ENCODE results near the gene HSPG2. TPM values are rescaled to one million over a fixed set of nuclear protein-coding genes. Genes with fewer than 3 reads are reported as not detected.

The HSPG2 gene
- total RNA-seq, 1 donor from 2014 or later, result 746 TPM

DNA sequence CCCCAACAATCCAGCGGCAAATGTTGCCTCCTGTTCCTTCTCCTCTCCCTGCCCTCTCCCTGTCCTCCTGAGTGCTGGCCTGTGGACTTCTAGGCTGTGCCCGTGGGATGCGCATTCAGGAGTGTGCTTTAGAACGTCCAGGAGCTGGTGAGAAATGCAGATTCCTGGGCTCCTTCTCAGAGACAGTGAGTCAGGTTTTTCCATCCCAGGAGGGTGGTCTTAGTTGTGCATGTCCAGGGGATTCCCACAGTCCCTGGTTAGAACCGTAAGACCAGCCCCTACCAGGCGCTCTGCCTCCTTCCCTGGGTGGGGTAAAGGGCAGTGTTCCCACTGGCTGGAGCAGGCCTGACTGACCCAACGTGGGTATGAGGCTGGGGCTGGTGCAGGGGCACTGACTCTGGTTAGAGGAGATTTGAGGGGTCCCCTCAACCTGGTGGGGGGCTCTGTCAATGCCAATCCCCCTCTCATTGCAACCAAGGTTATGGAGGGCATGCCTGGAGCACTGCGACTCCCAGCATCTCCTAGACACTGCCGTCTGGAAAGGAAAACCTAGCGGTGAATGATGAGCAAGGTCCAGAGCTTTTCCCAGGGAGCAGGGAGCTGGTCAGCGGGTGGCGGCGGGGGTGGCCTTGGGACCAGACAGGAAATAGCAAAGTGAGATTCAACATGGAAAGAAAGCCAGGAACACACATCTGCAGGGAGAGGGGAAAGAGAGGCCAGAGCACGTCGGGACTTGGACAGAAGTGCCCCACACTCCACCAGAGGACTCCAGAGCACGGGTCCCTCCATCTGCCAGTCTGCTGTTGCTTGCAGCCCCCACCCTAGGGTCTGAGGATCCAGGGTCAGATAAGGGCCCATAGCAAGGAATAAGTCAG, 38.5 kb downstream of the HSPG2 start:
- DNase-seq (ENCODE audit: low spot score), result no peak

DNA sequence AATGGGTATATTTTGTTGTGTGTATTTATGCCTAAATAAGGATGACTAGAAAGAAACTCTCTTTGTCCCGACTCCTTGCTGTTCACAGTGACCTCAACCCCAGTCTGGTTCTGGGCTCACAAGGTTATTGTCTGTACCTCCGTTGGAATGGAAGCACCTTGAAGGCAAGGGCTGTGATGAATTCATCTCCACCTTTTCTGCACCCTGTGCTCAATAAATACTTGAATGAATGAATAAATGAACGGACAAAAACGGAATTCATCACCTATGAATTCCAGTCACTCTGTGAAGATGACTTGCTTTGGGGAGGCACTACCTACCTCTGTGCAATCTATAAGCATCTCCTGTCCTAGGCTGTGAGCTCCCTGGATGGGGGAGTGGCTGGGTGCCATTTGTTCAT, 39.3 kb downstream of the HSPG2 start:
- no peak for DNase-seq (ENCODE audit: low spot score)

DNA sequence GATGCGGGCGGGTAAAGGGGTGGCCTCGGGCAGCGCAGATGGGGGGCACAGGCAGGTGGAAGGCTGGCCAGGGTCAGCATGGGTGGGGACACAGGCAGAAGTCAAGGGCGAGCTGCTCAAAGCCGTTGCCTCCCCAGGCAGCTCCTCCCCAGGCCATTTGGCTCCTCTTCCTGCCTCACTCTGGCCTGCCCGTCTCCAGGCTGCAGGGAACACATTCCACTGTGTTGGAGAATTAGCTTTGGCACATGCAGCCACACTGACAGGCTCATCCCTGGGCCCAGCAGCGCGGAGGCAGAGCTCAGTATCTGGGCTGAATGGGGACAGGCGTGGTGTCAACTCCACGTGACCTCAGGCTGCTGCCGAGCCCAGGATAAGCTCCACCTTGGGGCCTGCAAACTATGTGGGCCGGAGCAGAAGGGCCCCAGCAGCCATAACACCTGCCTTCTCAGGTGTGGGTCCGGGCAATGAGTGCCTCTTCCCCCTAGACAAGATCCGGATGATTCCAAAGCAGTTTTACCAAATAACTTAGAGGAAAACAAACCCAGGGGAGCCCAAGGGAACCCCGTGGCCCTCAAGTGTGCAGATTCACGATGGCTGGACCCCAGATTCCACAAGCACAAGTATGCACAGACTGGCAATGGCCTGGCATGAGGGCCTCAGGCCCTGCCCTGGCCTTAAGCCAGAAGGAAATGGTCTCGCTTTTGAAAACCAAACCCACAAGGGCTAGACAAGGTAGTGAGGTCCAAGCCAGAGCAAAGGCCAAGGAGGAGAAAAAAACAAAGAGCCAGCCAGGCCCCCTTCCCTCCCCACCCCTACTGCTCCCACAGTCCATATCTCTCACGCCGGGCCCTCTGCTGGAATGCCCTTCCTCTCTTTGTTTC, 40.2 kb downstream of the HSPG2 start:
- DNase-seq (ENCODE audit: low spot score), result peak; percentile 79

DNA sequence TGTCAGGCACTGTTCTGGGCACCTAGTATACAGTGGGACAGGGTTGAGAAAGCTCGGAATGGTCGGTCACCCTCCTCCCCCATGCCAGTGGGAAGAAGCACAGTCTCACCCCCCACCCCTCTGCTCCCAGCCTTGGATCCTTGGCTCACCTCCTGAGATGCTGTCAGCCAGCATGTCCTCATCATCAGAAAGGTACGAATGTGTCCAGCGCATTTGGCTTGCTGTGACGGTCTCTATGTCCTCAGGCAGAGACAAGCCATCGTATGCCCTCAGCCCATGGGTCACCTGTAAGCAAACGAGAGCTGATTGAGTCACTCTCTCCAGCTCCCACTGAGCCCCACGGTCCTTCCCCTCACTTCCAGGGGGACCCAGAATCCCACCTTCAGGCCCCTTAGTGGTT, 41.1 kb downstream of the HSPG2 start:
- DNase-seq (ENCODE audit: low spot score), result no peak

DNA sequence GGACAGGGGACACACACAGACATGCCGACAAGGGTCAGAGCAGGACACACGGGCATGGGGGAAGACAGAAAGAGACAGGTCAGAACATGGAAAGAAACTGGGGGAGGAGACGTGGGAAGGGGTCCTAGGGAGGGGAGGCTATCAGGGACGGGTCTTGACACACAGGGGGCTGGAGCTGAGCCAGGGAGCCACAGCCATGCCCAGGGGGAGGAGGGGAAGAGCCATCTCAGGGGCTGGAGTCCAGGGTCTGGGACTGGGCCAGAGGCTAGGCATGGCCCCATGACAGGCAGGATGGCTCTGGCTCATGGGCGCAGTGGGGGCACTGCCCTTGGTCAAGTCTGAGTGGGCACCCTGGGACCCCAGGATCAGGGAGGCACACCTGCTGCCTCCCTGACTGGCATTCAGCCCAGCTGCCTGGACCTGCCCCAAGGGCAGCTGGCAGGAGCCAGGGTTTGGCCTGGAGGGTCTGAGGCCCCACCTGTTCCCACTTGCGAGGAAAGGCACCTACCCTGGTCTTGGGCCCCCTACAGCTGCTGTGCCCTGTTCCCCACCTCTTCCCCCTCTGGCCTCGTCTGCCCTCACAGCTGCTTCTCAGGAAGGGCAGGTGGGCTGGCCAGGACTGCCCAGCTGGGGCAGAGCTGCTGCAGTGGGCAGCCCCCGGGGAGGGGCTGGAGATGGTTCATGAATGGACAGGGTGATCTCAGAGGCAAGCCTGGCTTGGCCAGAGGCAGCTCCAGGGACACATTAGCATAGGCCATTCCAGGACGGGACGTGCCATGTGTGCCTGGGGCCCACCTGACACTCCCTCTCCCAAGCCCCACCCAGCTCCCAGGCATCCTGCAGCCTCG, 42.9 kb downstream of the HSPG2 start:
- no peak for DNase-seq (ENCODE audit: low spot score)

DNA sequence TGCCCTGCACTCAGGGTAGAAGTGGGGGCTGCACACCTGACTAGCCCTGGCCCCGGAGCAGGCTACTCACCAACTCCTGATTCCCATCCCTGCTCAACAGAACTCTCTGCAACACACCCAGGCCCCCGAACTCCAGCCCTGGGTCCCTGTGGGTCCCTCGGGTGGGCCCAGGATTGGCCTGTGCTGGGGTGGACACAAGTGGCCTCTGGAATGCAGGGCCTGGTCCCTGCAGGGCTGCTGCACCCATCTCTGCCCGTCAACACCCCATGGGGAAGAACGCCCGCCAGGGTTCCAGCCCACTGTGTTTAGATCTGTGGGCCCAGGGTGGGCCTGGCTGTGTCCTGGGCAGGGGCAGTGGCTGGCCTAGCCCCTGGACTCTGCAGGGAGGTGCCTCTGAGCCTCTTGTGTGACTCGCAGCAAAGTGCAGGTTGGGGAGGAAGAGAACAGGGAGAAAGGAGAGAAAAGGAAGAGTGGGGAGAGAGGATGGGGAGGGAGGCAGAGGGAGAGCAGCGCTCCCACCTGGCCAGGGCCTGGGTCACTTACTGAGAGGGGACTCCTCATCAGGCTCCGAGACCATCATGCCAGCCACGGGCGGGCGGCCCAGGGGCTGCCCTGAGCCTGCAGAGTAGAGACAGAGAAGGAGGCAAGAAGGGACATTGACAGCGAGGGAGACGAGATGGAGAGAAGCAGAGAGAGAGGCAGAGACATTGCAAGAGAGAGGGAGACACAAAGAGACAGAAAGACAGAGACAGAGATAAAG, 43.9 kb downstream of the HSPG2 start:
- DNase-seq (ENCODE audit: low spot score), result no peak

DNA sequence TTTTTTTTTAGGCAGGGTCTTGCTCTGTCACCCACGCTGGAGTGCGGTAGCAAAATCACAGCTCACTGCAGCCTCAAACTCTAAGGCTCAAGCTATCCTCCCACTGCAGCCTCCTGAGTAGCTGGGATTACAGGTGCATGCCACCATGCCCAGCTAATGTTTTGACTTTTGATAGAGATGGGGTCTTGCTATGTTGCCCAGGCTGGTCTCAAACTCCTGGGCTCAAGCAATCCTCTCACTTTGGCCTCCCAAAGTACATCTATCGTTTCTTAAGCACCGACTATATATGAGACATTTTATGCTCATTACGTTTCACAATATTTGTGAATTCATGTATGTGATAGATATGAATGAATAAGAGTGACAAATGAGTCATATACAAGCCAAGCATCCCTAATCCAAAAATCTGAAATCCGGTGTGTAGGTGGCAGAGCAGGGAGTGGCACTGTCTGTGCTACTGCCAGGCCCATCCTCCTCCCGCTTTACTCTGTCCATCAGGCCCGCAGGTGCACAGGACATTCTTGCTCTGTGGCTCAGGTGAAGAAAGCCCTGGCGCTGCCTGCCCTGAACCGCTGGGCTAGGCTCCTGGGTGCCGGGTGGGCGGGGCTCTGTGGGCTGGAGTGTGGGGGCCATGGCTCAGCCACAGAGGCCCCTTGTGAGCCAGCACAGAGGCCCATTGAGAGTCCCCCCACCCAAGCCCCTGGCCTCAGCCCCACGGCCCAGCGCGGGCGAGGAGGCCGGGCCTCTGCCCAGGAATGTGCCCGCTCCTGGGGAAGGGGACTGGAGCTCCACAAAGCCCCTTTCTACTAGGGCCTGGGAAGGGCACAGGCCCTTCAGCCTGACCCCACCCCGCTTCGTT, 45.3 kb downstream of the HSPG2 start:
- no peak for DNase-seq (ENCODE audit: low spot score)

DNA sequence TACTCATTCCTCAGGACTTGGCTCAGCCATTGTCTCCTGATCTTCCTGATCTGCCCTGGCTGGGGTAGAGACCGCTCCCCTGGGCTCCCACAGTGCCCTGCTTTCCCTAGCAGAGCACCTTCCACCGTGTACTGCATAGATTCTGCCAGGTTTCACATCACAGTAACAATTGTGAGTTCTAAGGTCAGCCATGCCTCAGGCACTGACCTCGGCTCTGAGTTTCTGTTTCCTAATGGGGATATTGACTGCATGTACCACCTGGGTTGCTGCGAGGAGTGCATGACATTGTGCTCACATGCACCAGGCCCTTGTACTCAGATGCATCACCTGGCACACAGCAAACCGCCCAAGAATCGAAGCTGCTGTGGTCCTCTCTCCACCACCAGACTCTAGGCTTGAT, 46.0 kb downstream of the HSPG2 start:
- DNase-seq (ENCODE audit: low spot score), result peak; percentile 70

DNA sequence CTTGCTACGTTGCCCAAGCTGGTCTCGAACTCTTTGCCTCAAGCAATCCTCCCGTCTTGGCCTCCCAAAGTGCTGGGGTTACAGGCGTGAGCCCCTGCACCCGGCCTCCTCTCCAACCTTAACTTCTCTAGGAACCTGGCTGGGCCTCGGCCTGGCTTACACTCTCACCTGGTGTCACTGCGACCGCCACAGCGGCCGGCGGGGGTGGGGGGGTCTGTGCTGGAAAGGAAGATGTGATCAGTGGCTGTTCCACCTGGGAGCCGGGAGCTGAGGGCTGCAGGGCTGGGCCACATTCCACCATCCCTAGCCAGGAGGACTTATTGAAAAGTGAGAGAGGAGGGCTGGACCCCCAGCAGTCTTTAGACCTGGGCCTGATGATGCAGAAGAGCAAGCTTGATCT, 48.6 kb downstream of the HSPG2 start:
- no peak for DNase-seq (ENCODE audit: low spot score)

DNA sequence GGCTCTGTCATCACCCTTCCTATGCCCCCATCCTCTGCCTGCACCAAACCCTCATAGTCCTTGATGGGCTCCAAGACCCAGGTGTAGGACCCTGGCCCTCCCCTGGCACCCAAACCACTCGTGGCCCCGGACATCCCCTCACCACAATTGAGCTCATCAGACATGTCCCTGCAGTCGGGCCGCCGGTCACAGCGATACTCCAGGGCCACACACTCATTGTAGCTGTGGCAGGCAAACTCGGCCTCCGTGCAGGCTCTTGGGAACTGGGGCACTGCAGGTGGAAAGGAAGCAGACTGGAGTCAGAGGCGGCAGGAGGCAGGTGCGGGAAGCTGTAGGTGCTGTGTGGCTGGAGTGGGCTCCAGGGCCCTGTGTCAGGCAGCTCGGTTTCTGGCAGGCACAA, 49.3 kb downstream of the HSPG2 start:
- DNase-seq (ENCODE audit: low spot score), result no peak

DNA sequence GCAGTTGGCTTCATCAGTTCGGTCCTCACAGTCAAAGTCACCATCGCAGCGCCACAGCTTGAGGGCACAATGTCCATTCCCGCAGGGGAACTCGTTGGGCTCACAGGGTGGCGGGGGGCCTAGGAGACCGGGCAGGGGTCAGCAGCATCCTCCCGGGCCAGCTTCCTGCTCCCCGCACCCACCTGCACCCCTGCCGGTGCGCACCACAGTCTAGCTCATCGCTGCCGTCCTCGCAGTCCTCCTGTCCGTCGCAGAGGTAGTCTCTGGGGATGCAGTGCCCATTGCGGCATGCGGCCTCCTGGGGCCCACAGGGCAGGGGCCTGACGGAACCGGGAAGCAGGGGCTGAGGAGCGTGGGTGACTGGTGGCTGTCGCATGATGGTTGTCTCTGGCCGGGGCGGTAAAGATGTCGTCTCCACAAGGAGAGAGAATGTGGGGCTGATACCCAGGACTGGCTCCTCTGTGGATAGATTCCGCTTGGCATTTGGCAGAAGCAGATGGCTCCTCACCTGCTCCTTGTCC, 49.8 kb downstream of the HSPG2 start:
- DNase-seq (ENCODE audit: low spot score), result no peak

DNA sequence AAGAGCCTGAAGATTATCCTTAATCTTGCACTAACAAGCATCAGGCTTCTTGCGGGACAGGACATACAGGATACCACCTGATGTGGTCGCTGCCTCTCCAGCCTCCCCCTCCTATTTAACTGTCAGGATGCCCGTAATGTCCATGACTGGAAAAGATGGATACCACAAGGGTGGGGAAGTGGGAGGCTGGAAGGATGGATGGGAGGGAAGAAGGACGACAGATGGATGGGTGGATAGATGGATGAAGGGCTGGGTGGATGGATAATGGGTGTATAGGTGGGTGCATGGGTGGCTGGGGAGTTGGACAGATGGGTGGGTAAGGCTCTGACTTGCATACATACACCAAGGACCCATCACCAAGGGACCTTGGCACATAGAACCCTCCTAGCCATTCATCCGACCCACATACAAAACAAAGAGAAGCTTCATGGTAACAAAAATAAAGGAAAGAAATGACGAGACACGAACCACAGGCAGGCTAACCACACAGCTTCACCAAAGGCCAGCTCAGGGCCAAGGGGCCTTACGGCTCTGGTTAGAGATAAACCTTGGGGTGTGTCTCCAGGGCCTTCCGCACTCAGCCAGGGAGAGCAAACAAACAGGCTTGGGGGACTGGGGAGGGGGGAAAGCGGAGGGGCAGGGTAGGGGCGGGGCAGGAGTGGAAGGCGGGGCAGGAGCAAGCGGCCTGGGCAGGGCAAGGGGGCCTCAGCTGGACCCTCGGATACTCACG, 50.5 kb downstream of the HSPG2 start:
- no peak for DNase-seq (ENCODE audit: low spot score)

DNA sequence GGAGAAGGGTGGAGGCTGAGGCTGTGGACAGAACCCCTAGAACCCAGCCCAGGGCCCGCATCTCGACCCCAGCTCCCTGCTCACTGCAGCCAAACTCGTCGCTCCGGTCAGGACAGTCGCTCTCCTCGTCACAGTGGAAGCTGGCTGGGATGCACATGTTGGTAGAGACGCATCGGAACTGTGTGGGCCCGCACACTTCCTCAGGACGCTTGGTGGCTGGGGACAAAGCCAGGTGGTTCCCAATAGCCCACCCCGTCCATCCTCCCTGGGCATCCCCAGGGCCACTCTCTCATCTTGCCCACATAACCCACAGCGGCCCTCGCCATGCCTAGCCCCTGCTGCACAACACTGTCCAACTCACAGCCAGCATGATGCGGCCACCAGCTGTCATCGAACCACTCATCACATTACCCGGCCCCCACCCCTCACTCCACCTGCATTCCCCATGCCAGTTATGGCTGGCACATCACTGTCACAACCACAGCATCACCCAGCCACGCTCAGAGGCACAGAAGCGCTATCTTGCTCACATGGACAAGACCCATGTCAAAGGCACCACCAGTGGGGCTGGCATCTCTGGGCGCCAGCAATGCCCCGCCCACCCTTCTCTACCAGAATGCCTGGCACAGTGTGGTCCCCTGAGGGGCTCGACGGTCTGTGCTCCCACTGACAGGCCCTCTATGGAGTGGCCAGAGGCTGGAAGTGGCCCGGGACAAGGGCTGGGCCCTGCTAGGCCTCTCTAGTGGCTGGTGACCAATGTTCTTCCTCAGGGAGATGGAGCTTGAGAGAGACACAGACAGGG, 51.7 kb downstream of the HSPG2 start:
- DNase-seq (ENCODE audit: low spot score), result no peak

DNA sequence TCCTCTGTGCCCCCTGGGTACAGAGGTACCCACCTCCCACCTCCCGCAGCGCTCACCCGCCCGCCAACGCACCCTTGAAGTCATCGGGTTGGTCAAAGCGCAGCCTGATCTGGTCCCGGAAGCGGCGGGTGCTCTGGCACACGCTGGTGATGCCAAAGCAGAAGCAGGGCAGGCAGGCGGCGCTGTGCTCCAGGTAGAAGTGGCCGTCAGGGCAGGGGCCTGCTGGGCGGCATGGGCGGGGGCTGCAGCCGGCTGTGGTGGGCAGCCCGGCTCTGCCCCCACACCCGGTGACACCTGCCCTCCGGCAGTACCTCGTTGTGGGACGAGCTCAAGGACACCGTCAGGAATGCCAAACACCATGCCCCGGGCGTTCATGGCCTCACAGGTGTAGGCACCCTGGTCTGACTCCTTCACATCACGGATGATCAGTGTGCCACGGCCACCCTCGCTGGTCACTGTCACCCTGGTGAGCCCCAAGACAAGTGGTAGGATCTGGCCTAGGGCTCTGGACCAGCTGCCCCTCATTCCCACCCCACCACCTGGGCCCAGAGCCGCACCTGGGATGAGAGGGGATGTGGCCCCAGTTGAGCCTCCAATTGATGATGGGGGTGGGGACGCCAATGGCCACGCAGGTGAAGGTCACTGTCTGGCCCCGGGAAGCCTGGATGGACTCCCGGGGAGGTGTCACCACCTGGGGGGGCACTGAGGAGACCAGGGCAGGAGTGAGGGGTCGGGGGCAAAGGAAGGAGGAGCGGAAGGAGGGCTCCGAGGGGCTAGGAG, 52.5 kb downstream of the HSPG2 start:
- no peak for DNase-seq (ENCODE audit: low spot score)

DNA sequence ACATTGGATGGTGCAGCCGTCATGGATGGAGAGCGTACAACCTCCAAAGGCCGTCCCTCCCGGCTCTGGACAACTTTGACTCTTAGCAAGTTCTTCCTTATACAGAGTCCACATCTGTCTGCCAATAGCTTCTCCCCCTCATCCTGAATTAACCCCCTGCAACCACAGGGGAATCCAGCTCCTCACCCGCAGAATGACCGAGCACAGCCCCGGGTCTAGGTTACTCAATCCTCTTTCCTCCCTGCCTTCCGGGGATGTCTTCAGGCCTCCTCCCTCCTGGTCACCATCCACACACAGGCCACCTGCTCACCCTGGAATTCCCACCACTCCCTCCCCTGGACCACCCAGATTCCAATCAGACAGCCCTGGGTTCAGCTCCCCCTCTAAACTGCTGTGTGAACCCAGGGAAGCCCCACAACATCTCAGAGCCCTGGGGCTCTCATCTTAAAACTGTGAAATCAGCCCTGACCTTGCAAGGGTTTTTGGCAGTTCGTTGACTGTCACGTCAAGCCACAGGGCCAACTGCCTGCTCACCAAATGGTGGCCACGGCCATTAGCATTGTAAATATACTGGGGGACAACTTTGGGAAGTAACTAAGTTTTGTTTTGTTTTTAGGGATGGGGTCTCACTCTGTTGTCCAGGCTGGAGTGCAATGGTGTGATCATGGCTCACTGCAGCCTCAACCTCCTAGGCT, 54.2 kb downstream of the HSPG2 start:
- DNase-seq (ENCODE audit: low spot score), result no peak

DNA sequence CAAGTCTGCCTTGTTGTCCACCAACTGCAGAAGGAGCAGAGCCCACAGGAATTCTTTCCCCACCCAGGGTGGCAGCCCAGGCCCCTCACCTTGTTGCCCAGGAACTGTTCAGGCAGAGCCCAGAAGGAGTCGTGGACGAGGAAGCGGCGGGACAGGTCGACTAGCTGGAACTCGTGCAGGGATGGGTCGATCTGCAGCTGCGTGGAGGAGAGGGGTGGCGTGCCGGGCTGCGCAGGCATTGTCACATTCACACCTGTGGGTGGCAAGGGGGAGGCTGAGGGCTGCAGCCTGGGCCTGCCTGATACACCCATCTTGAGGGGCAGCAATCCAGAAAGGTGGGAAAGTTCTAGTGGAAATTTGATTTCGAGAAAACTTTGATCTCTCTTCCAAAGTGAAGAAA, 55.9 kb downstream of the HSPG2 start:
- no peak for DNase-seq (ENCODE audit: low spot score)

DNA sequence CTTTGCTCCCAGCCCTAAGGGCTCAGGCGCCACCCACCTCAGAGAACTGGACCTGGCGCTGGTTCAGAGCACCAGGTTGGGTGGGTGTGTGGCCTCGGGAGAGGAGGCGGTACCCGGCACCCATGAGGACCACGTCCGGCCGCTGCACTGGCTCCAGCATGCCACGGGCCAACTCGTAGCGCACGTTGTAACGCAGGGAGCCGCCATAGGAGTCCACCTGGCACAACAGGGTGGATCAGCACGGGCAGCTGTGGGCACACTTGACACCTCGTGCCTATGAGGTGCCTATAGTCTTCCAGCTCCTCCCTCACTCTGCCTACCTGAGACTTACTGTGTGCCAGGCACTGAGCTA, 56.5 kb downstream of the HSPG2 start:
- no peak for DNase-seq (ENCODE audit: low spot score)
